DND-41 (cell line): ENCODE data around the gene BRD7.

ENCODE experiments used
- CTCF ChIP-seq: IDR thresholded peaks from 2 replicates; pipeline ENCODE4 v1.5.1; 2012; ENCODE audit warnings: borderline replicate concordance, low read length, moderate library complexity, mild to moderate bottlenecking; ENCODE audit not compliant: poor library complexity, severe bottlenecking; ENCODE audit errors: extremely low read depth
- EZH2 ChIP-seq: IDR thresholded peaks from 3 replicates; pipeline ENCODE4 v1.6.1; 2012; ENCODE audit warnings: borderline replicate concordance, low read depth, mild to moderate bottlenecking, moderate library complexity, low read length, inconsistent platforms; ENCODE audit not compliant: severe bottlenecking

DNA sequence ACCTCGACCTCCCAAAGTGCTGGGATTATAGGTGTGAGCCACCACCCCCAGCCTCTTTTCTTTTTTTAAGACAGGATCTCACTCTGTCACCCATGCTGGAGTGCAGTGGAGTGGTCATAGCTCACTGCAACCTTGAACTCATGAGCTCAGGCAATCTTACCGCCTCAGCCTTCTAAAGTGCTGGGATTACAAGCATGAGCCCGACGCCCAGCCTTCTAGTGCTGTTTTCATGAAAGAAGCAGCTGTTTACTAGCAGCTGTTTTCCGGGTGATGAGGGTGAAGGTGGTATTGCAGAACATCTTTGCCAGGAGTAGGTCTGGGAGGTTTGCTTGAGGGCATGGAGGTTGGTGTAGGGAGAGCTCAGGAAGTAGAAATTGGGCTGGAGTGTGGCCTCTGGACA is 100.4 kb downstream of the BRD7 start:
- no peak for TF ChIP-seq CTCF
- TF ChIP-seq EZH2: no peak
